ENCODE results near the gene SLC16A9. TPM values are rescaled to one million over a fixed set of nuclear protein-coding genes. Genes with fewer than 3 reads are reported as not detected.
"Not testable (repeated sequence)": the region's sequence is repeated elsewhere in the genome, so short reads cannot be mapped to it uniquely, and the experiment has no call there.

Gene SLC16A9, protein sequence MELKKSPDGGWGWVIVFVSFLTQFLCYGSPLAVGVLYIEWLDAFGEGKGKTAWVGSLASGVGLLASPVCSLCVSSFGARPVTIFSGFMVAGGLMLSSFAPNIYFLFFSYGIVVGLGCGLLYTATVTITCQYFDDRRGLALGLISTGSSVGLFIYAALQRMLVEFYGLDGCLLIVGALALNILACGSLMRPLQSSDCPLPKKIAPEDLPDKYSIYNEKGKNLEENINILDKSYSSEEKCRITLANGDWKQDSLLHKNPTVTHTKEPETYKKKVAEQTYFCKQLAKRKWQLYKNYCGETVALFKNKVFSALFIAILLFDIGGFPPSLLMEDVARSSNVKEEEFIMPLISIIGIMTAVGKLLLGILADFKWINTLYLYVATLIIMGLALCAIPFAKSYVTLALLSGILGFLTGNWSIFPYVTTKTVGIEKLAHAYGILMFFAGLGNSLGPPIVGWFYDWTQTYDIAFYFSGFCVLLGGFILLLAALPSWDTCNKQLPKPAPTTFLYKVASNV
- total RNA-seq = 2.4 and 2.9 TPM in 2 replicates

DNA sequence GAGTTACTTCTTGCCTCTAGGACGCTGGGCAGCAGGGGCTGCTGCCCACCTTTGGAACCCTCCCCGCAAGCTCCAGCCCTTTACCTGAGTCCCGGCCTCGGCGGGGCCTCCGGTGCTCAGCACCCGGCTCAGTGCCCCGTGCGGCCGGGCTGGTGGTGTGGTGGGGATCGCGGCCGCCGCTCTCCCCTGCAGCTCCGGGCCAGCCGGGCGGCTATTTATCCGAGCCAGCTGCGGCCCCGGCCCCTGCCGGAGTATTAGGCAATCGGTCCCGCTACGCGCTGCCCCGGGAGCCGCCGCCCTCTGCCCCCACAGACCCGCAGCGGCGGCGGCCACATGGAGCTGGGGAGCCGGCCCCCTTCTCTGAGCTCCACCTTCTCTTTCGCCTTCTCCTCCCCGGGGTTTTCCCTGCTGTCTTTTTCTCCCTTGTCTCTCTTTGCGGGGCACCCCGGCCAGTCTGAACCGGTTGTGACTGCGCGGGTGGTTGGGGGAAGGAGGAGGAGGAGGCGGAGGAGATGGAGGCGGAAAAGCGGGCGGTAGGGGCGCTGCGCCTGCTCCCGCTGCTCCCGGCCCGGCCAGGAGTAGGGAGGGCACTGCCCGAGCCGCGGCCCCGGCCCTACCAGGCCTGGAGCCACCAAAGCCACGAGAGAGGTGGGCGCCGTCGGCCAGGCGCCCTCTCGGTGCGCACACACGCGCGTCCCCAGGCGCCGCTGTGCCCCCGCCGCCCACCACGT, at the start of gene SLC16A9:
SLC16A9 (minus strand) TSS at position 456 of the 731 bp plus-strand sequence. CDS start 25,559 bp downstream, outside the sequence.
- intact Hi-C loops (cut with micrococcal nuclease) = loop anchor here (1.0 to 2.0 kb wide), 4 partner anchors 31 to 198 kb away; no protein-coding TSS in a partner anchor

DNA sequence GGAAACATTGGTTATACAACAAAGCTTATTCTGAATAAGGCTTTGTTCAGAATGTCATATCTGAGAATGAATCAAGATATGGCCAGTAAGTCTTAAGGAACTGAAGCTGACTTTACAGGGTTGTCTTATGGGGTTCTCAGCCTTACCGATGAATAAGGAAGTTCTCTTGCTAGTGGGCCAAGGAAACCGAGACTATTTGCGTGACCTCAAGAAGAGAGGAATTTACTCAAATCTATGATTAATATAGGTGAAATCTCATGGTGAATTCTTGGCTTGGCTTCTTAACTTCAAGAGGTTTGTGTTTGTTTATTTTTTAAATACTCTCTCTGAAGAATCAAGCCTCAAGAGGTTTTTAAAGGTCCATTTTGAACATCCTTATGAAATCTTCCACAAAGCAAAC, 48.3 kb upstream of the SLC16A9 start:
- intact Hi-C loops (cut with micrococcal nuclease) = no loop called here

DNA sequence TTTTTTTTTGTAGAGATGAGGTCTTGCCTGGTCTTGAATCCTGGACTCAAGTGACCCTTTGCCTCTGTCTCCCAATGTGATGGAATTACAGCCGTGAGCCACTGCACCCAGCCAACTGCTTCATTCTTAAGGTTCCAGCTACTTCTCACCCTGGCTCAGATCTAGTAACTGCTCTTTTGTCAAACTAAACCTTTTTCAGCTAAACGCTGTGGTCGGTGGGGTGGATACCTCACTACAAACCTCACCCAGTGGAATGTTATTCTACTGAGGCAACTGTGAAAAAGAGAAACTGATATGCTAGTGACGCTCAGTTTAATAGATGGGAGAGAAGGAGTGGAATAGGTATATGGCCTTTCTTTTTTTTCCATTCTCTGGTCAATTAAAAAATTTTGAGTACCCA, 45.3 kb upstream of the SLC16A9 start:
- intact Hi-C loops (cut with micrococcal nuclease) = no loop called here

DNA sequence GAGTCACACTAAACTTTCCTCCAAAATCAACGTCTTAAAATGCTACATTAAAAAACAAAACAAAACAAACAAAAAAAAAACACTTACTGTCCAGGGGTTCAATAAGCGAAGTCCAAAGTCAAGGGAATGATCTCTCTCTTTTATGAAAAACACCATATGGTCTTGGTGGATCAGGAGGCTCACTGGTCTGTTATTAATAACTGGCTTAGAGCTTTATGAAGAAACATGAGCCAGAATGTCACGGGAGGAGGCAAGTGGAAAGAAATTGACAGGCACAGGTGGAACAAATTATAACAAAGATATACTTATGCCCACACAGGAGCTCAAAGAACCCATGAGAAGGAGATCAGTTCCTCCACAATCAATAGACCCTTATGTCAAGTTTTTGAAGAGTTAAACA, 43.6 kb upstream of the SLC16A9 start, which contains the start of gene MRLN:
MRLN (minus strand) TSS at position 189 of the 400 bp plus-strand sequence.
- intact Hi-C loops (cut with micrococcal nuclease) = no loop called here

DNA sequence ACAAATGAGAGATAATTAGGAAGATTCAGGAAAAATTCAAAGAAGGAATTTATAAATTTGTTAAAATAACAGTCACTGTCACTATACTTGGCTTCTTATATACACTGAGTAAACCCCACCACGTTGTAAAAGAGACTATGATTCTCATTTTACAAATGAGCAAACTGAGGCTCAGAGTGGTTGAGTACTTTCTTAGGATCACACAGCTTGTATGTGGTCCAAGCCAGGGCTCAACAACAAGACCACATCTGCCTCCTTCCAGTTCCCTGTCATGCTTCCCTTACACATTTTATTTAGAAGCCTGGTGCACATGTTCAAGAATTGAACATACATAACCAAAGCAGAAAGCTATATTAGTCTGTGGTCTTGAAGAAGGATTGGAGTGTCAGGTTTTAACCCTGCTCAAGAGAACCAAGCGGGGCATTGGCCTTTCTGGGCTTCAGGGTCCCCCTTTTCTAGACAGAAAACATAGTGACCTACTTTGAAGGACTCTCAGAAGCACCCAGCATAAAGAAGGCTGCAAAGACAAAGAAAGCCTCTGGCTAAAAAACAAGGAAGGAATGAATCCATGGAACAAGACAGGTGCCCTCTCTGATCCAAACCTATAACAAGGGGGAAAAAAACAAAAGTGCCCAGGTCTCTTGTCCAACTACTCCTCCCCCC, 42.8 kb upstream of the SLC16A9 start:
- intact Hi-C loops (cut with micrococcal nuclease) = no loop called here

DNA sequence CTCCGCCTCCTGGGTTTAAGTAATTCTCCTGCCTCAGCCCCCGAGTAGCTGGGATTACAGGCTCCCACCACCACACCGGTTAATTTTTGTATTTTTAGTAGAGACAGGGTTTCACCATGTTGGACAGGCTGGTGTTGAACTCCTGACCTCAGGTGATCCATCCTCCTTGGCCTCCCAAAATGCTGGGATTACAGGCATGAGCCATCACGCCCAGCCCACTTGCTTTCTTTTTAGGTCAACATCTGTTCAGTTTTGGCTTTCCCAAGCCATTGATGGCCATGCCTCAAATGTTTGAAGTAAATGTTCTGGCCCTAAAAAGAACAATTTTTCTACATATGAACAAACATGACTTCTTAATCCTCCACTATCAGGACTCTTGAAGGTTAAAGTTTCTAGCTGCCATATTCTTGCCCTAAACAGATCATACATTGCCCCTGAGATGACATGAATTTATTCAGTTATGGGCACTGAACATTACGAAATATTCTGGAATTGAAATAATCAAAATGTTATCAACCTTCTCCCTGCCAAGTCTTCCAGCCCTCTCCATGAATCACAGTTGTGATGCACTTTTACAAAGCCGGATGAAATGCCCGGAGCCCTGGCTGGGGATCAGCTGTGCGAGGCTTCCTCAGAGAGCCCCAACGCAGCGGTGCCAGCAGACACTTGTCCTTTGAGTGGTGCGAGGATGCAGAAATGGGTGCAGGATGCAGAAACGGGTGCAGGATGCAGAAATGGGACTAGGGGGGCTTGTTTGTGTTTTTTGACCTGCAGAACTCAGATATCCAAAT, 40.7 kb upstream of the SLC16A9 start:
- intact Hi-C loops (cut with micrococcal nuclease) = no loop called here

DNA sequence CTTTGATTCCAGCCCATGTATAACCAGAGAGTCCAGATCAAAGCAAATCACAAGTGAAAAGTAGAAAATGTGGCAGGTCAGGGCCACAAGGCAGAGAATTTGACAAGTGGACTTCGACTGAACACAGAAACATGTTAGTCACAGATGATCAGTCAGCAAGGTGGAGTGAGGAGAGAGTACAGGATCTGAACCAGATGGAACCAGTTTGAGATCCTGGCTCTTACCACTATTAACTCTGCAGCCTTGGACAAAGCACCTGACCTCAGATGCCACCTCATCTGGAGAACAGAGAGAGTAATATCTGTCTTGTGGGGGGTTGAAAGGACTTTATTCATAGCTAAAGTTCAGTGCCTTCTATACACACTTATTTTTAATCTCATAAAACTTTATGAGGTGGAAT, 39.2 kb upstream of the SLC16A9 start:
- intact Hi-C loops (cut with micrococcal nuclease) = no loop called here

DNA sequence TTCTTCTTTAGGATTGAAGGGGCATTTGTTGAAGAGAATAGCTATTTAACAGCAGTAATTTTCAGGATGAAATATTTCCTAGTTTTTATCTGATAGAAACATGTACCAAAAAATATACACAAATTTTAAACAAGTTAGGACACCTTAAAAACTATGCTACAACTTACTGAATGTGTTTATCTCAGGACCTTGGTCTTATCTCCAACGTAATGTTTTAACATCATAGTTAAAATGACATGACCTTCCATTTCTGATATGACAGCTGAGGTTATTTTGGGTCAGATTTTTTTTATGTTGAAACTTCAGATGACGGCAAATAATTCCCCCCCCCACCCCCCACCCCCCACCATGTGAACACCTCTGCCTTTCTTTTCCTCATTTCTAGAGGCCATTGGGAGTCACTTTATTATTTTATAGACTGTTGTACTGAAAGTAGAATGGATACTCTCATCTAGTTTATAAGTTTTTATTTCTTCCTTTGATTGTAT, 35.6 kb upstream of the SLC16A9 start:
- intact Hi-C loops (cut with micrococcal nuclease) = no loop called here

DNA sequence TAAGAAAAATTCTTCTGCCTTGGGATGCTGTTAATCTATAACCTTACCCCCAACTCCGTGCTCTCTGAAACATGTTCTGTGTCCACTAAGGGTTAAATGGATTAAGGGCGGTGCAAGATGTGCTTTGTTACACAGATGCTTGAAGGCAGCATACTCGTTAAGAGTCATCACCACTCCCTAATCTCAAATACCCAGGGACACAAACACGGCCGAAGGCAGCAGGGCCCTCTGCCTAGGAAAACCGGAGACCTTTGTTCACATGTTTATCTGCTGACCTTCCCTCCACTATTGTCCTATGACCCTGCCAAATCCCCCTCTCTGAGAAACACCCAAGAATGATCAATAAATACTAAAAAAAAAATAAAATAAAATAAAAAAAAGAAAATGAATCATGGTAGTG, 35.1 kb upstream of the SLC16A9 start:
- intact Hi-C loops (cut with micrococcal nuclease) = not testable (repeated sequence)

DNA sequence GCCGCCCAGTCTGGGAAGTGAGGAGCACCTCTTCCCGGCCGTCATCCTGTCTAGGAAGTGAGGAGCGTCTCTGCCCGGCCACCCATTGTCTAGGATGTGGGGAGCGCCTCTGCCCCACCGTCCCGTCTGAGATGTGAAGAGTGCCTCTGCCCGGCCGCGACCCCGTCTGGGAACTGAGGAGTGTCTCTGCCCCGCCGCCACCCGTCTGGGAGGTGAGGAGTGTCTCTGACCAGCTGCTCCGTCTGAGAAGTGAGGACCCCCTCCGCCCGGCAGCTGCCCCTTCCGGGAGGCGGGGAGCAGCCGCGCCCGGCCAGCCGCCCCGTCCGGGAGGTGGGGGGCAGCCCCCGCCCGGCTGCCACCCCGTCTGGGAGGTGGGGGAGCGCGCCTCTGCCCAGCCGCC, 34.5 kb upstream of the SLC16A9 start:
- intact Hi-C loops (cut with micrococcal nuclease) = not testable (repeated sequence)

DNA sequence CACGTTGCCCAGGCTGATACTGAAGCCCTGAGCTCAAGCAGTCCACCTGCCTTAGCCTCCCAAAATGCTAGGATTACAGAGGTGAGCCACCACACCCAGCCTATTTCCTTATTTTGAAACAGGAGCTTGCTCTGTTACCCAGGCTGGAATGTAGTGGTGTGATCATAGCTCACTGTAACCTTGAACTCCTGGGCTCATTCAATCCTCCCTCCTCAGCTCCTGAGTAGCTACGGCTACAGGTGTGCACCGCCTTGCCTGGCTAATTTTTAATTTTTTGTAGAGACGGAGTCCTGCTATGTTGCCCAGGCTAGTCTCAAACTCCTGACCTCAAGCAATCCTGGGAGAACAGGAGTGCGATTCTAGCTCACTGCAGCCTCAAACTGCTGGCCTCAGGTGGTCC, 31.9 kb upstream of the SLC16A9 start:
- intact Hi-C loops (cut with micrococcal nuclease) = no loop called here

DNA sequence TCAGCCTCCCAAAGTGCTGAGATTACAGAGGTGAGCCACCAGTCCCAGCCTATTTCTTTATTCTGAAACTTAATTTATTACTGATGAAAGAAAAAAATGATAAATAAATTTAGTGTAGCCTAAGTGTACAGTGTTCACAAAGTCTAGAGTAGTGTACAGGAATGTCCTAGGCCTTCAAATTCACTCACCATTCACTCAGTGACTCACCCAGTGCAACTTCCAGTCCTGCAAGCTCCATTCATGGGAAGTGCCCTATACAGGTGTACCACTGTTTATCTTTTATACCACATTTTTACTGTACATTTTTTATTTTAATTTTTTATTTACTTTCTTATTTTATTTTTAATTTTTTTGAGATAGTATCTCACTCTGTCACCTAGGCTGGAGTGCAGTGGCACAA, 31.4 kb upstream of the SLC16A9 start:
- intact Hi-C loops (cut with micrococcal nuclease) = no loop called here

DNA sequence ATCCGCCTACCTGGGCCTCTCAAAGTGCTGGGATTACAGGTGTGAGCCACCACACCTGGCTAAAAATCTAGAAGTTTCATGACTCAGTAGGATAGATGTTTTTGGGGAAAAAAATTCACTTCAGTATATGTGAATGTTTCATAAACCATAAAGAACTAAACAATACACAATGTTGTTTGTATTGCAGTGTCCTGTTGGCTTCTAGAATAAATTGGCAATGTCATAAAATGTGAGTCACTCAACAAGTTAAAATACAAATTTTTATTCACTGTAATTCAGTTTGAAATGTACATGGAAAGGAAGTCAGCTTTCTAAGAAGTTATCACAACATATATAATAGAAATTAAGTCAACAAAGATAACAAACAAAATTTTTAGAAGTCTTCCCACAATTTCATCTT, 27.1 kb upstream of the SLC16A9 start:
- intact Hi-C loops (cut with micrococcal nuclease) = no loop called here

DNA sequence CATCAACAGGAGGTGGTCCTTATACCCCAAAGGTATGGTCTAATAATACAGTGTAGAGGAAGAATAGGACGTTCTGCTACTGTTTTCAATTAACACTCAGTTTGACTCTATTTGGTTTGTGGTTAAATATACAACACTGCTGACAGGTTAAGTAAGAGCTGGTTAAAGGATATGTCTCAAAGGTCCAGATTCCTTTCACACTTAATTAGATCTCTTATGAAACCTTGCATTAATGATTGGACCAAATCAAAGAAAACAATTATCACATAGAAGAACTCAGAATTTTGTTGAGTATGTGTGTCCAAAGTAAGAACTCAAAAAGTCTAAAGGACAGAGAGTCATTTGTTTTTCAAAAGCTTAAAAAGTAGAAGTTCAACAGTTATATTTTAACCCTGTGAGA, 25.6 kb upstream of the SLC16A9 start:
- intact Hi-C loops (cut with micrococcal nuclease) = no loop called here

DNA sequence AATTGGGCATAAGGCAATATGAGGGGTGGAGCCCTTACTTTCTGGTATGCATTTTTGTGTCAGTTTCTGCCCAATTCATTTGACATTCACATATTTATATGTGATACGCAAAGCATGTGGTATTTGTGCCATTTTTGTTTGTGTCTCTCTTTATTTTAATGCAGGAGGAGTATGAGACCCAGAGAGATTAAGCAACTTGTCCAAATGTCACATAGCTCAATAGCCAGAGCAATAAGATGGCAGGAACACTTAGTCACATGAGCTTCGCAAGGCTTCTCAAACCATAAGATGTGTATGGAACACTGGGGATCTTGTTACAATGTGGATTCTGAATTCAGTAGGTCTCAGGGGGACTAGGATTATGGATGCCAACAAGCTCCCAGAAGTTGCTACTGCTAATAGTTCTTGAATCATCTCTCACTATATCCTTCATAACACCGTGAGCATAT, 24.4 kb upstream of the SLC16A9 start:
- intact Hi-C loops (cut with micrococcal nuclease) = no loop called here

DNA sequence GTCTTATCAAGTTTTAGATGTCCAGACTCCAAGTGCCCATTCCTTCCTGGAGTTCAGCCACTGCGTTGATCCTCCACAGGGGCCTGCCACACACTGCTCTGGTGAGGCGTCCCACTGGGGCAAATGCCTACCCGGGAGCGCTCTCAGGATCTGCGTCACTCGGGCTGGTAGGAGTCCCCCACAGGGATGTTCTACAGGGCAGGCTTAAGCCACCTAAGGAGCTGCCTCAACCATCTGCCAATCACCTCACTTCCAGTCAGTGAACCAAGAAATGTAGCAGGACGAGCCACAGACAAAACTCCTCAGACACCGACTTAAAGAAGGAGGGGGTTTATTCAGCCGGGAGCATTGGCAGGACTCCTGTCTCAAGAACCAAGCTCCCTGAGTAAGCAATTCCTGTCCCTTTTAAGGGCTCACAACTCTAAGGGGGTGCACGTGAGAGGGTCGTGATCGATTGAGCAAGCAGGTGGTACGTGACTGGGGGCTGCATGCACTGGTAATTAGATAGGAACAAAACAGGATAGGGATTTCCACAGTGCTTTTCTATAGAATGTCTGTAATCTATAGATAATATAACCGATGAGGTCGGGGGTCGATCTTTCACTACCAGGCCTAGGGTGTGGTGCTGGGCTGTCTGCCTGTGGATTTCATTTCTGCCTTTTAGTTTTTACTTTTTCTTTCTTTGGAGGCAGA, 23.8 kb upstream of the SLC16A9 start:
- intact Hi-C loops (cut with micrococcal nuclease) = not testable (repeated sequence)

DNA sequence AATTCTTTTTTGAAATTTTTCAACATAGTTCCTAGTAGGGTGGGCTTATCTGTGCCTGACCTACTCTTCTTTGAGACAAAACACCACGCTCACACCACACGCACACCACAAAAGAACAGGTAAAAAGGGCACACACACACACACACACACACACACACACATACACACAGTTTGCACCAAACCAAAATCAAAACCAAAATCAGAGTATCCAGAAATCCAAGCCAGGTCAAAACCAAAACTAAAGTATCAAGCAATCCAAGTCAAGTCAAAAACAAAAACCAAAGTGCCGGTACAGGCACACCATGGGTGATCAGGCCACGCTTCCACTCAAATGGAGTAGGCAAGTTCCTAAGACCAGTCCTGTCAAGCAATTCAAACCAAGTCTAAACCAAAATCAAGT, 23.2 kb upstream of the SLC16A9 start:
- intact Hi-C loops (cut with micrococcal nuclease) = not testable (repeated sequence)

DNA sequence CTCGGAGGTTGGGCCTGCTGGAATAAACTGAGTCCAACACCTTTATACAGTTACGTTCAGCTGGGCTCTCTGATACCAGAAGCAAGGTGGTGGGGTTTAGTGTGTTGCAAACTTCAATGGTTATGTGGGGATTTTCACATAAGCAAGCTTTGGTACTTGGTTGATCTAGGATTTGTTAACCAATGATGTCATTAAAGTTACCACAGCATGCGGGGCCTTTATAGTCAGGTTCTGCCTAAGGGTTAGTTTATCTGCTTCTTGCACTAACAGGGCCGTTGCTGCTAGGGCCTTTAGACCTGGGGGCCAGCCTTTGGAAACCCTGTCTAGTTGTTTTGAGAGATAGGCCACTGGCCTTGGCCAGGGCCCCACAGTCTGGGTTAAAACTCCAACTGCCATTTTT, 19.5 kb upstream of the SLC16A9 start:
- intact Hi-C loops (cut with micrococcal nuclease) = not testable (repeated sequence)

DNA sequence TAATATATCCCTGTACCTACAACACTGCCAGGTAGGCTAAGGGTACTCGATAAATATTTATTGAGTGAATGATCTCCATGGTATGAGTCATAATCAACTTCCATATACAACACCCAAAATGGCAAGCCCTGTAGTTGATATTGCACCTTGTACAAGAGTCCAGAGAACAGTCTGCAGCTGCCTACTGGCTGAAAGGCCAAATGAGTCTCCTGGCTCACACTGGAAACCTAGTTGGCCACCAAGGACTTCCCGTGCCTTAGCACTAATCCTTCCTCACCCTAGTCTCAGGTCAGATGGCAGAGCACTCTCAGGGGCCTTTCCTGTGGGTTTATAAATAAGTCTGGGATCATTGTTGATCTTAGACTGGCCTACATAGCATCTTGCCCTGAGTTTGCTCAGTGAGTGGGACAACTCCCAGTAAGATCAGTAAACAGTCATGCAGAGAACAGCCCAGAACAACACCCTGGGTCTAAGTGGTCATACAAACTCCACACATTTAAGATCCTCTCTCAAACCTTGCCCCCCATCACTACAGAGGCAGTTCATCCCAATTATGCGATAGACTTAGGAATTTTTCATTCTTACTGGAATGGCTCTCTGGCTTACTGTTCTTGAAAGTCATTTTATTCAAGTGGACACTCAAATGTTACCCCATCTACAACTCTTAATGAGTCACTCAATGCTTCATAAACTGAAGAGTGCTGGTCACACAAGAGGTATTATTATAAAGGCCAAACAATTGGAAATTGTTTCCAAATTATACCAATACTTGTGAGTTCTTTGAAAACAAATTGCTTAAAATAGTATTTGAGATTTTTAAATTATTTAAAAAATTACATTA, 14.7 kb upstream of the SLC16A9 start:
- intact Hi-C loops (cut with micrococcal nuclease) = no loop called here
